Measurements from ENCODE around the gene OR10G7.

The OR10G7 gene

GRCh38 chr11:124041254-124041653, at the start of gene OR10G7:
Gene OR10G7 (minus strand): TSS chr11:124041325. CDS start chr11:124039001, 2,324 bp downstream.
- DNase-seq, result no peak

DNA sequence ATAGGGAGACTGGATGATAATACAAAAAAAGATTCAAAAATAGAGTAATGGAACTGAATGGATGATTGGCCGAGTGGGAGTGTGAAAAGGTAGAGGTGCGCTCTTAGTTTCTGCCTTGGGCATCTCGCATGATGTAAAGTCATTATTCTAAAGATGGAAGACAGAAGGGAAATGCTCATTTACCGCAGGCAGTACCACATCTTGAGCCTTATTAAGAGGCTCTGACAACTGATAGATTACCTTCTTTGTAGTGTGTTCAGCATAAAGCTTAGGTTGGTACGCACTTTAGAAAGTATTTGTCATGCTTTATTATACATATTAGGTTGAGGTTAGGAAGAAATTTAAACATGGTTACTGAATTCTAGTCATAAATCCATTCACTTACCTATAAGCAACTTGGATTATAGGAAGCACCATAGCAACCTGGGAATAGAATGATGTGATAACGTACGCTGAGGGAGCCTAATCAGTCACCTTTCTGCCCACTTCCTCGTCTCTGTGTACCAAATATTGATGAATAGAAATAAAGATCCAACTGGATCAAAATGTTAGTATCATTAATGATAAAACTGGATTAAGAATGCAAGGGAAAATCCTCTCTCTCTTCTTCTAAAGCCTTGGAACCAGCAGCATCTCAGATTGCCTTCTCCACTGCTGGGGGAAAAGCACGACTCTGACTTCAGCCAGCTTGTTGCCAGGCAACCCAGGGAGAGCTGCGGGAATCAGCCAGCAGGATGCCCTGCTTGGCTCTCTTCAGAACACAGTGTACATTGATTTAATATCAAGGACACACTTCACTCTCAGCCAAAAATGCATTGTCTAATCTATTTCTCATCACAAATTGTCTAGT, 45.1 kb upstream of the OR10G7 start:
- DNase-seq, result no peak

DNA sequence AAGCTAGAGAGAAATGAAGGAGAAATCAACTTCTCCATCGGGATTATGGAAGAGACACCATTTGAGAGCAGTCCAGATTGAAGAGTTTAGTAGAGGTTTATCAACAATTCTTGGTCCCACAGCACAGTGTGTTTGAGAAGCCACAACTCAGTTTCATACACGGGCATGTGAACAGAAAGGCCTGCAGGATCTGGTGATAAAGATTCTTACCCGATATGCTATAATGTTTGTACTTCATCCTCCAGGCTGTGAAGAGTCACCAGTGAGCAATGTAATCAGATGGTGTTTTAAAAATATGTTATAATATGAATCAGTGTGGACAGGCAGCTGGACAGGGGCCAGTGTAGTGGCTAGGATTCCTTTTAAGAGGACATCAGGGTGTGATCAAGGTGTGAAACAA, 44.5 kb upstream of the OR10G7 start:
- DNase-seq, result no peak

DNA sequence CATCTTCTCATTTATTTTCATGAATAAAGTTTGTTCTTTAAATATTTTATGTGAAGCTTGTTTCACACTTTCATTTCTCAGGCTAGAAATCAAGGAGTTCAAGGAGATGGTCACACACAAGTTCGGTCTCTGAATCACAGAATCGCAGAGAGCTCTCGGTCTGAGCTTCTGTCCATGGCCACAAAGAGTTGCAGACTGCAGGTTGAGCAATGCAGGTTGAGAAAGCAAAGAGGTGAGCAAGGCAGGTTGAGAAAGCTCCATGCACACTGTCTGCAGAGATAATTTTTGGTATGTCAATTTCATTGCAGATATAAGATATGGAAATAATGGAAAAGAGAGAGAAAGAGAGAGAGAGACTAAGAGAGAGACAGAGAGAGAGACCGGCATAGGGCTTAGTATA, 41.2 kb upstream of the OR10G7 start:
- DNase-seq, result no peak

- DNase-seq, result no peak
Measured at GRCh38 chr11:124081483-124081882, 40.4 kb upstream of the OR10G7 start.

DNA sequence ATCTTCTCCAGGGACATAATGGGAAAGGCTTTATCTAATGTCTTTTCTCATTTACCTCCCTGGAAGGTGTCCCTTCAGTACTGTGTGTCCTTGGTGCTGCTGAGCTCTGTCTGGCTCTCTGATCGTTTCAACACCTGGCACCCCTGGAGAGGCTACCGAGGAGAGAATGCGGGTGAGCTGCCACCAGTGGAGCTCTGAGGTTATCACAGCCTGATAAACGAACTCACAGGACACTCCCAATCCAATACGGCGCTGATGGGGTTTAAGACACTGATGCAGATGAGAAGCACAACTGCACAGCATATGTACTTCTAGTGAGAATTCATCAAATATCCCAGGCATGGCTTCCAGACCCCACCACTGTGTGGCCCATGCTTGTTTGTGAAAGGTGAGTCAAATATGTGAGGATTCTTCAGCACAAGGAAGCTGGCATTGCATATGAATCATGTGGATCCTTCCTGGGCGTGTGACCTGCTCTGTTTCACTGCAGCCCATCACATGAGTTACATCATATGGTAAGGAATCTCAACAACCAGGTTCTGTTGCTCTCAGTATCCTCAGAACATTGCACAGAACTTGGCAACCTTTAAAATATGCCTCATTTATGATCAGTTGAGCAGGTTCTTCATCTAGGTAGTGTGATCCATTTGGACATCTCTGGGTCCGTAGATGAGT, 39.3 kb upstream of the OR10G7 start:
- no peak for DNase-seq

DNA sequence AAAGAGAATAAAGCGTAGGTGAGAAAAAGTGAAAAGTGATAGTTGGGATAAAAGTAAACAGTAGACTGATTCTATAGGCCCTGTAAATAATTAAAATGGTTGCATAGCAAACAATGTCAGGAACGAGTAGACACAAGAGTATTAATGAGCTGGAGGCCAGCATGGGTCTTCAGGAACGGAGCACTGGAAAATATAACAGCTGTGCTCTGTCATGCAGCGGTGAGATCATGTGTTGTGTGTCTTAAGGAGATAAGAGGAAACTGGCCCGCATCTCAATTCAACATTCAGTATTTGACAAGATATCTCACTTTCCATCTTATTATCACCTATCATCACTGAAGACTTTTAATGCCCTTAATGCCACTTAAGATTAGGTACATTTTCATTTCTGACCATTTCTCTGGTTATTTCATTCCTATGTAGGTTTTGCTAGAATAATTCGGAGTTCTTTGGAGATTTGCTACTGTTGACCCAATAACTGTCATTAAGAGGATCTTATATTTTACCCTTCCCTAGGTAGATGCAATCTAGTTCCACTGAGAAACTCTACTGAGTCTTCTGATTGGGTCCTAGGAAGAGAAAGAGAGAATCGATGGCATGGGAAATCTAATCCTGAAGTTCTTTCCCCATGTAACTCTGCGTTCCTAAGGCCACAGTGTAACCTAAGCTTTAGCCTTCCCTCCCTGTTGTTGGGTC, 38.7 kb upstream of the OR10G7 start:
- DNase-seq, result no peak

DNA sequence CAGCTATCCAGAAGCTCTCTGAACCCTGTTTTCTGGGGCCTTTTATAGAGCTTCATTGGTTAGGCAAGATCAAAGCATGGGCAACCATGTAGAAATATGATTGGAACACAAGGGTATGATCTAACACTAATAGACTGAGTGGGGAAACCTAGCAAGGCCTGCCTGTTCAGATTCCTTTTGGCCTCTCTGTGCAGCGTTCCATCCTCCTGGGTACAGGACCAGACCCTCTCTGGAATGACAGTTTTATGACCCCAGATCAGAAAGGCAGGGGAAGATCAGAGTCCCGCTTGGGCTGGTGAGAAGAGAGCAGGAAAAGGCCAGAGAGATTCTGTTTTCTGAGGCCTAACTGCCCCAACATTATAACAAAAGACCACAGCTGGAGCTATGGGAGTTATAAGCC, 37.5 kb upstream of the OR10G7 start:
- DNase-seq, result no peak

DNA sequence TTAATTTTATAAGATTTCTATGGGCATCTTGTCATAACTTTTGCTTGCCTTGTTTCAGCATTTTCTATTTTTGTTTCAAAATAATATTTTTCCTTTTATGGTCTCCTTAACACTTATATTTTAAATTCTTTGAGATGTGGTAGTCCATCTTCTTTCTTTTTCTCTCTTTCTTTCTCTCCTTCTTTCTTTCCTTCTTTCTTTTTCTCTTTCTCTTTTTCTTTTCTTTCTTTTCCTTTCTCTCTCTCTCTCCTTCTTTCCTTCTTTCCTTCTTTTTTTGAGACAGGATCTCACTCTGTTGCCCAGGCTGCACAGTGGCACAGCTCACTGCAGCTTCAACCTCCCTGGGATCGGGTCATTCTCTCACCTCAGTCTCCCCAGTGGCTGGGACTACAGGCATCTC, 36.1 kb upstream of the OR10G7 start:
- DNase-seq, result no peak

- peak; percentile 50 for DNase-seq
Measured at GRCh38 chr11:124075841-124076651, 34.9 kb upstream of the OR10G7 start.

- DNase-seq, result no peak
Measured at GRCh38 chr11:124075492-124075840, 34.3 kb upstream of the OR10G7 start.

- no peak for DNase-seq
Measured at GRCh38 chr11:124074554-124074953, 33.4 kb upstream of the OR10G7 start.

GRCh38 chr11:124072147-124072546, 31.0 kb upstream of the OR10G7 start:
- no peak for DNase-seq

DNA sequence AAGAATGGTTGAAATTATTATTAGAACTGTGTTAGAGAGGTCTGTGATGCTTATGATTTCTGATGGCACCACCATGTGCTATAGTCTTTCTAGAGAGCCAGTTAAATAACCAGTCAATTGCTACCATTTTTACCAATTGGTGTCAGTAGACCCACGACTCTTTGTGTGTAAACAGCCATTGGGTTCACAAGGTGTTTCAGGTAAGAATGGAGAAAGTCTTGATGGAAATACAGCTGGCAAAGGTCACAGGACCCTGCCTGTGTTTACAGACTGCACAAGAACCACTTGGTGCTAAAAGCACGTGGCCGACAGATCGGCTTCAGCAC, 30.5 kb upstream of the OR10G7 start:
- no peak for DNase-seq

- DNase-seq, result peak; percentile 79
Measured at GRCh38 chr11:124070915-124071622, 29.9 kb upstream of the OR10G7 start.

- peak; percentile 56 for DNase-seq
Measured at GRCh38 chr11:124069429-124070401, 28.6 kb upstream of the OR10G7 start.

GRCh38 chr11:124068601-124069110, 27.5 kb upstream of the OR10G7 start:
- no peak for DNase-seq

DNA sequence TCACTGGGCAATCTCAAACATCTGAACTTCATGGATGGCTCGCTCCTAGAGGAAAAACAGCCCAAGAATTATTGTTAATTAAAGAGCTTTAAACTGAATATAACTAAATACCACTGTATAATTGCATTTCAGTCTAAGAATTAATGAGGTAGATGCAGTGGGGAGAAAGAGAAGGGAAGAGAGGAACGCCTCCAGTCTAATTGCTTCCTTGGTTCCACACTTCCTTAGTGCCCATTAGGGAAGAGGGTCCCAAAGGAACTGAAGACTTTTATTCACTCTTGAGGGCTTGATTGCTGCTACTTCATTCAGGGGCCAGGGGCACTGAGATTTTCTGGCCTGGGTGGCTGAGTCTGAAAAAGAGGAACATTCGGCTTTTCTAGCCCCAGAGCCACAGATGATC, 11.8 kb upstream of the OR10G7 start:
- no peak for DNase-seq

DNA sequence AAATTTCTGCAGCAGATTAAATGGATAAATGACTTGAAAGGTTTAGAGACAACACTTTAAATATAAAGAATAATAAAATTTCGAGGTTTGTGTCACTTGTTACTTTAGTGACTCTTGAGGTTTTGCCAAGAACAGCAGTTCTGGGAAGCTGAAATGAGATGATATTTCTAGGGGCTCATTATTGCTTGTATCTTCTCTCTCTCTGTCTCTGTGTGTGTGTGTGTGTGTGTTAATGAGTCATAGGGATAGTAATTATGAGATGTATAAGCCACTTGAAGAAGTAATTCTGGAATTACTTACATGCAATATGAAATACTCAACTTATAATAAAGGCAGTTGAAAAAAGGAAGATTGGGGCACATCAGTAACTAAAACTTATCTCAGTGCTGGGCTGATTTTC, 9.6 kb upstream of the OR10G7 start:
- DNase-seq, result no peak

- no peak for DNase-seq
Measured at GRCh38 chr11:124043420-124043819, 2.3 kb upstream of the OR10G7 start.

- no peak for DNase-seq
Measured at GRCh38 chr11:124039557-124039956, 1.6 kb downstream of the OR10G7 start.
